GM10266 (cell line): ENCODE results near the gene ACTA2.

ENCODE experiments used
- DNase-seq: peaks from one replicate; pipeline ENCODE4 v3.0.0; 2012; ENCODE audit errors: extremely low spot score
- TF ChIP-seq, protein P1 (sequence below): IDR thresholded peaks from 2 replicates; pipeline ENCODE4 v1.5.1; 2012; ENCODE audit warnings: mild to moderate bottlenecking, low read depth; ENCODE audit not compliant: control insufficient read depth, insufficient read depth; ENCODE audit errors: missing control alignments

ACTA2 gene

DNA sequence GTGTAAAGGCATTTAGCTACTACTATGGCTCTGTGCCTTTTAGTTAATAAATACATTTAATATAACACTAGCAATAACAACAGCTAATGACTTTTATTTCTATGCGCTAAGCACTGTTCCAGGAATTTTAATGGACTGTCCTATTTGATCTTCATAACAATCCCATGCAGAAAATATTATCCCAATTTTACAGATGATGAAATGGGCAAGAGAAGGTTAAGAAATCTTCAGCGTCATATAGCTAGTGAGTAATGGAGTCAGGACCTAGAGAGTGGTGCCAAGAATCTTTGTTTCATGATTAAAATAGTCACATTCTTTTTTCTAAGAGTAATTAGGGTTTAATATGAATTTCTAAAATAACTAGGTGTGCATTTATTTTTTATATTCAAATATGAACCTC lies 32.4 kb downstream of the ACTA2 start:
- no peak for DNase-seq
- TF ChIP-seq, protein P1, sequence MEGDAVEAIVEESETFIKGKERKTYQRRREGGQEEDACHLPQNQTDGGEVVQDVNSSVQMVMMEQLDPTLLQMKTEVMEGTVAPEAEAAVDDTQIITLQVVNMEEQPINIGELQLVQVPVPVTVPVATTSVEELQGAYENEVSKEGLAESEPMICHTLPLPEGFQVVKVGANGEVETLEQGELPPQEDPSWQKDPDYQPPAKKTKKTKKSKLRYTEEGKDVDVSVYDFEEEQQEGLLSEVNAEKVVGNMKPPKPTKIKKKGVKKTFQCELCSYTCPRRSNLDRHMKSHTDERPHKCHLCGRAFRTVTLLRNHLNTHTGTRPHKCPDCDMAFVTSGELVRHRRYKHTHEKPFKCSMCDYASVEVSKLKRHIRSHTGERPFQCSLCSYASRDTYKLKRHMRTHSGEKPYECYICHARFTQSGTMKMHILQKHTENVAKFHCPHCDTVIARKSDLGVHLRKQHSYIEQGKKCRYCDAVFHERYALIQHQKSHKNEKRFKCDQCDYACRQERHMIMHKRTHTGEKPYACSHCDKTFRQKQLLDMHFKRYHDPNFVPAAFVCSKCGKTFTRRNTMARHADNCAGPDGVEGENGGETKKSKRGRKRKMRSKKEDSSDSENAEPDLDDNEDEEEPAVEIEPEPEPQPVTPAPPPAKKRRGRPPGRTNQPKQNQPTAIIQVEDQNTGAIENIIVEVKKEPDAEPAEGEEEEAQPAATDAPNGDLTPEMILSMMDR, result no peak

DNA sequence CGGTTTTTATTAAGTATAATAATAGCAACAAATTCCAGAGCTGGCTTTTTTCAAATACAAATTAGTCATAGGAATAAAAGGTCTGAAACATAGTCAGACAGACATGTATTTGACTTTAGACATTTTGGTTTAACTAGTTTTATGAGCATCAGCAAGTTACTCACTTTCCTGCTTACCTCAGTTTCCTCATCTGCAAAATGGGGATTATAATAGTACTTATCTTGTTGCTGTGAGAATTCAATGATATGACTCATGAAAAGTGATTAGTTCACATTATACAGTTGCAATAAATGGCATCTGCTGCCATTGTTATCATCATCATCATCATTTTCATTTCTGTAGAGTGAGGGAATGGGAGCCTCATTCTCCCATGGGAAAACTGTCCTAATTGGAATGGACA lies 33.5 kb downstream of the ACTA2 start:
- TF ChIP-seq, protein P1, result no peak
- DNase-seq, result no peak

DNA sequence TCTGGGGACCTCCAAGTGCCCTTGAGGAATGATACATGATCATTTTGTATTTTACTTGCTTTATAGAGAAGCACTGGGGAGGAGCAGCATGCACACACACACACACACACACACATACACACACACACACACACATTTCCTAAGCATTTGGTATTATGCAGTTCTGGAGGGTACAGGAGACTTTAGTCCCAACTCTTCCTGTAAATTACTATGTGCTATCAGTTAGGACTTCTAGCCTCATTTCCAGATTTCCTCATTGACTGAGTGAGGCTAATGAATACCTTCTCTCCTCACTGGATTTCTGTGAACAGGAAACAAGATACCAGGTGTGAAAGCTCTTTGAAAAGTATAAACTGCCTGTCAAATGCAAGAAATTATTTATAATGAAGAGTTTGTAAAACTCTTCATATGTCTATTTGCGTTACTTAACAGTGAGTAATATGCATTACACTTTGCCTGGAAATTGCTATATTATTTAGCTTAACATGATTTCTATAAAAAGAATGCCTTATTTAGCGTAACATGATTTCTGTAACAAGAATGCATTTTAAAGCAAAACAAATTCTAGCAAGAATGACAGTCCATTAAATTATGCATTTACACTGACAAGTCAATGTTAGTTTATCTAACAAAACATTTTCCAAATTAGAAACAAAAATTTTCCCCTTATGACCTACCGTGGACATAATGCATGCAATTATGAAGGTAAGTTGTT lies 34.2 kb downstream of the ACTA2 start:
- DNase-seq, result no peak
- TF ChIP-seq, protein P1, result no peak

DNA sequence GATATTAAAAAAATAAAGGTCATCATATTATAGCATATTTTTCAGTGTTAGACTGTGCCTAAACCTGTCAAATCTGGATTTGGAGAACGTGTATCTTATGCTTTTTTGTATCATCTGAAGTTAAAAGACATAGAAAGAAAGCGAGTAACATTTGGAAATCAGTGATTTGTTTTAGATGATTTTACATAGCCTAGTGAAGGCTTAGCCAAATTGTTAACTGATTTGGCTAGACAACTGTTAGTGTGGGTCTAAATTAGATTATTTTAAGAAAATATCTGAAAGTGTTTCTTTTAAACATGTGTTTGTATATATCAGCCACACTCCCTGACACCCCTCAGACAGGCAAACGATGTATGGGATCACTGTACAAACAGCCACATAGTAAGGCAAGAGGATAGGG lies 35.6 kb downstream of the ACTA2 start:
- no peak for DNase-seq
- TF ChIP-seq, protein P1, result no peak

DNA sequence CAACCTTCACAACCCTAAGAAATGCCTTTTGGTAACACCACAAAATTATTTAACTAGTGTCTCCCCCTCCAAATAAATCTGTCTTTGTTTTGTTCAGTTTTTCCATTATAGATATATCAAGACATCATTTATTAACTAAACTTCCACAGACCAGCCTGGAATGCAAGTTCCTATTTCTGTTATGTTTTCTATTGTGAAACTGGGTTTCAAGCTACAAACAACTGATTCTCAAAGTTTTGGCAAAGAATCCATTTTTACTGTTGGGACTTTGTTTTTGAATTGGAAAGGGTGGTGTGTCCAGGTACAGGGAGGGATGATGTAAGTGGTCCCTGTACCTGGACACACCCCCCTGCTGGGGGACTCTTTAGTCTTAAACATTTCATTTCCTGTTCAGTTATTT lies 36.3 kb downstream of the ACTA2 start:
- DNase-seq, result no peak
- TF ChIP-seq, protein P1, result no peak

DNA sequence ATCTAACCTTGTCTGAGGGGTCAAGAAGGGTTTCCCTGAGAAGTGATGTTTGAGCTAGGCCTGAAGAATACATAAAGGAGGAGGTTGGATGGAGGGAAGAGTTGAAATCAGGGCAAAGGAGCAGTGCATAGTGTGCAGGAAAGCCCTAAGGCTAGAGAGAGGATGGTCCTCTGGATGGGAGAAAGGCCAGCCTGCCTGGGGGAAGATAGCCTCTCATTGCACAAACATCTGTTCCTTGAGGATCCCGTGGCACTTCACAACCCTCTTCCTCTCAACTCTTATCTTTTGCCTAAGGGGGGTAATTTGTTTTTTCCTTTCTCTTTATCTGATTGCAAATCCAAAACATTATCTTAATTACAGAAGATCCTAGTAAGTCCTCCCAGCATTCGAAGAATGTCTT lies 36.8 kb downstream of the ACTA2 start:
- DNase-seq, result no peak
- TF ChIP-seq, protein P1, result no peak

DNA sequence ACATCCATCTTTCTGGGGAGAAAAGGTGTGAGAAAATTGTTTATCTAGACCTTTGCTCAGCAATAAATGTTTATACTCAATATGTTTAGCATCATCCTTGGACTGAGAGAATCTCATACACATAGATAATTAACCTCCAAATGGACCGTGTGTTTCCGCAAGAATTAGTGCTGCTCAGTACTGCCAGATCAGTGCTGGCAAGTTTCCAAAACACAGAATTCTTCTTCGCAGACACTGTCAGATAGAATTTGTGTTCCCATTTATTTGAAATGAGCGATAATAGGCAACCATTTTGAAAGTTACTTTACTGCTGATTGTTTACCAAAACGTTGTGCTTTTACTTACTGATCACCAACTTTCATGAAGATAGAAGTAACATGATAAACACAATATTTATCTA lies 38.8 kb downstream of the ACTA2 start:
- TF ChIP-seq, protein P1, result no peak
- no peak for DNase-seq
